OCI-LY1 (cell line): ENCODE results near the gene BRF1.

Source experiments
- H2AFZ ChIP-seq: fragments of 200-600 bp; sonication (generic), shearing (Covaris generic); 2 replicates; pipeline ENCODE4 v1.6.0; 2014; ENCODE audit warnings: antibody characterized with exemption, mild to moderate bottlenecking, low read length
- H3F3A ChIP-seq: fragments of 200-600 bp; sonication (generic), shearing (Covaris generic); 2 replicates; pipeline ENCODE4 v1.6.0; 2014; ENCODE audit warnings: mild to moderate bottlenecking, antibody characterized with exemption, low read length, moderate library complexity; ENCODE audit not compliant: insufficient read depth
- H3K27ac ChIP-seq: fragments of 200-600 bp; sonication (generic); 2 replicates; pipeline ENCODE4 v1.5.1; 2014; ENCODE audit warnings: low read length, mixed run types, mild to moderate bottlenecking, low read depth; ENCODE audit not compliant: poor library complexity, severe bottlenecking
- H3K27me3 ChIP-seq: fragments of 200-600 bp; sonication (generic); 2 replicates; pipeline ENCODE4 v1.6.0; 2014; ENCODE audit warnings: antibody characterized with exemption, mild to moderate bottlenecking, low read length, moderate library complexity; ENCODE audit not compliant: insufficient read depth
- H3K36me3 ChIP-seq: fragments of 200-600 bp; sonication (generic); 2 replicates; pipeline ENCODE4 v1.6.1; 2014; ENCODE audit warnings: mild to moderate bottlenecking, antibody characterized with exemption, low read length, moderate library complexity, mixed read lengths; ENCODE audit not compliant: insufficient read depth
- H3K4me1 ChIP-seq: fragments of 200-600 bp; sonication (generic); 2 replicates; pipeline ENCODE4 v1.5.1; 2014; ENCODE audit warnings: mild to moderate bottlenecking, low read length, moderate library complexity; ENCODE audit not compliant: insufficient read depth, severe bottlenecking
- H3K4me2 ChIP-seq: fragments of 200-600 bp; sonication (generic), shearing (Covaris generic); 2 replicates; pipeline ENCODE4 v1.6.1; 2014; ENCODE audit warnings: low read length
- H3K4me3 ChIP-seq: fragments of 200-600 bp; sonication (generic); 2 replicates; pipeline ENCODE4 v1.5.1; 2014; ENCODE audit warnings: low read length, low read depth, mild to moderate bottlenecking, mixed read lengths; ENCODE audit not compliant: poor library complexity, severe bottlenecking
- H3K79me2 ChIP-seq: fragments of 200-600 bp; shearing (Covaris generic); 2 replicates; pipeline ENCODE4 v1.6.1; 2016; ENCODE audit warnings: mixed run types, low read length, mixed read lengths; ENCODE audit not compliant: insufficient read depth
- H3K9ac ChIP-seq: fragments of 200-600 bp; sonication (generic), shearing (Covaris generic); 2 replicates; pipeline ENCODE4 v1.6.1; 2014; ENCODE audit warnings: mild to moderate bottlenecking, low read length, mixed read lengths
- H3K9me2 ChIP-seq: fragments of 200-600 bp; sonication (generic), shearing (Covaris generic); 2 replicates; pipeline ENCODE4 v1.6.1; 2014; ENCODE audit warnings: low read depth, mild to moderate bottlenecking, low read length, mixed read lengths
- H3K9me3 ChIP-seq: fragments of 200-600 bp; shearing (Covaris generic); 2 replicates; pipeline ENCODE4 v1.6.1; 2014; ENCODE audit warnings: low read length, mixed read lengths
- H4K20me1 ChIP-seq: fragments of 200-600 bp; sonication (generic), shearing (Covaris generic); 2 replicates; pipeline ENCODE4 v1.6.0; 2016; ENCODE audit warnings: mild to moderate bottlenecking, low read length; ENCODE audit not compliant: insufficient read depth
- CTCF ChIP-seq: fragments of 200-600 bp; sonication (generic), shearing (Covaris generic); IDR thresholded peaks from 2 replicates; pipeline ENCODE4 v1.5.1; 2017; ENCODE audit warnings: mild to moderate bottlenecking, antibody characterized with exemption, low read length, moderate library complexity, mixed read lengths
- EZH2 ChIP-seq: fragments of 200-600 bp; sonication (generic), shearing (Covaris generic); IDR thresholded peaks from 2 replicates; pipeline ENCODE4 v1.8.0; 2017; ENCODE audit warnings: borderline replicate concordance, mixed run types, mild to moderate bottlenecking, antibody characterized with exemption, low read length, moderate library complexity, mixed read lengths

The BRF1 gene

GRCh38 chr14:105207460-105207901, 93.3 kb downstream of the BRF1 start:
- Histone ChIP-seq H3K27ac (no peak overlapping the region), H2AFZ (no peak overlapping the region), H3K4me1 (no peaks in the 10 kb centered on the region), H4K20me1 (no peaks in the 10 kb centered on the region), H3F3A (no peaks in the 10 kb centered on the region), H3K9me2 (no peaks in the 10 kb centered on the region), H3K9me3 (no peaks in the 10 kb centered on the region), H3K4me2 (no peak overlapping the region), H3K27me3 (no peaks in the 10 kb centered on the region), H3K9ac (no peak overlapping the region), H3K36me3 (0 out of 2 replicates have a peak, but pooled peaks cover 3% of the 10 kb centered on the region), H3K4me3 (no peak overlapping the region), H3K79me2 (no peaks in the 10 kb centered on the region)
- no peak for TF ChIP-seq EZH2
- TF ChIP-seq CTCF = no peak

GRCh38 chr14:105206873-105207272, 93.9 kb downstream of the BRF1 start:
- Histone ChIP-seq H2AFZ (no peak overlapping the region), H3K4me3 (no peak overlapping the region), H3K4me2 (no peak overlapping the region), H3K9ac (no peak overlapping the region), H3K9me2 (no peaks in the 10 kb centered on the region), H3K27ac (no peak overlapping the region), H3K4me1 (no peaks in the 10 kb centered on the region), H3K36me3 (0 out of 2 replicates have a peak, but pooled peaks cover 3% of the 10 kb centered on the region), H3K27me3 (no peaks in the 10 kb centered on the region), H3K9me3 (no peaks in the 10 kb centered on the region), H4K20me1 (no peaks in the 10 kb centered on the region), H3K79me2 (no peaks in the 10 kb centered on the region), H3F3A (no peaks in the 10 kb centered on the region)
- TF ChIP-seq EZH2 (no peak), CTCF (no peak)

- Histone ChIP-seq H3K4me3 (no peak overlapping the region), H3K79me2 (no peaks in the 10 kb centered on the region), H3K27ac (no peak overlapping the region), H3K9me3 (no peaks in the 10 kb centered on the region), H3K9me2 (no peaks in the 10 kb centered on the region), H3F3A (no peaks in the 10 kb centered on the region), H2AFZ (no peak overlapping the region), H3K36me3 (0 out of 2 replicates have a peak, but pooled peaks cover 3% of the 10 kb centered on the region), H3K4me1 (no peaks in the 10 kb centered on the region), H3K4me2 (no peak overlapping the region), H4K20me1 (no peaks in the 10 kb centered on the region), H3K27me3 (no peaks in the 10 kb centered on the region), H3K9ac (no peak overlapping the region)
- no peak for TF ChIP-seq CTCF
- no peak for TF ChIP-seq EZH2
Observed at GRCh38 chr14:105205673-105206208, 95.1 kb downstream of the BRF1 start.
